Prostate gland (tissue), 2 donors: Measurements from ENCODE around the gene RBM20. TPM values are rescaled to one million over a fixed set of nuclear protein-coding genes. Genes with fewer than 3 reads are reported as not detected.

ENCODE experiments used
- DNase-seq: peaks from one replicate; pipeline ENCODE4 v3.0.0-alpha.2; 2019; ENCODE audit warnings: low spot score
- H3K27ac ChIP-seq, 2 donors: fragments of 200-600 bp; sonication (generic); 2 replicates each; pipeline ENCODE4 v1.5.1; 2017 to 2019
- H3K27me3 ChIP-seq: fragments of 200-600 bp; sonication (generic); replicated peaks from 2 replicates; pipeline ENCODE4 v1.5.1; 2019; ENCODE audit not compliant: insufficient read depth
- H3K36me3 ChIP-seq, 2 donors: fragments of 200-600 bp; sonication (generic); 1 replicate in 1 of 2; 2 replicates in 1 of 2; pipeline versions ENCODE4 v1.5.1 to v1.8.1; 2017 to 2019
- H3K4me1 ChIP-seq: fragments of 200-600 bp; sonication (generic); replicated peaks from 2 replicates; pipeline ENCODE4 v1.5.1; 2019
- H3K4me3 ChIP-seq, 2 donors: fragments of 200-600 bp; sonication (generic); 2 replicates each; pipeline ENCODE4 v1.5.1; 2017 to 2019
- H3K9me3 ChIP-seq: fragments of 200-600 bp; sonication (generic); 2 replicates; pipeline ENCODE4 v1.5.1; 2017
- POLR2A ChIP-seq: fragments of 450-650 bp; IDR thresholded peaks from one replicate; pipeline ENCODE4 v1.6.1; 2016; ENCODE audit warnings: antibody characterized with exemption, mild to moderate bottlenecking
- POLR2AphosphoS5 ChIP-seq: sonication (generic); formaldehyde crosslinking; IDR thresholded peaks from one replicate; pipeline ENCODE4 v1.6.1; 2017; ENCODE audit warnings: antibody characterized with exemption
- WGBS: methylation state at CpG from one replicate; pipeline ENCODE4 v1.1.5; 2018; 5-methylcytosine and 5-hydroxymethylcytosine counted together
- intact Hi-C: fragments of 100-400 bp; cut with DNase I; formaldehyde crosslinking; loops from one replicate; pipeline ENCODE4 v1.14.2; 2022
- total RNA-seq, 2 donors: library from RNA; depleted of rRNA; stranded (reverse); fragments of >200 nt; gene quantifications; one replicate each; pipeline ENCODE4 v1.1.0, GENCODE V29; 2016
- TF ChIP-seq, protein P1 (sequence below), 4 experiments: fragments of 200-600 bp in 2 of 4; fragments of 450-650 bp in 2 of 4; sonication (generic) in 2 of 4; IDR thresholded peaks; 1 replicate in 3 of 4; 2 replicates in 1 of 4; pipeline ENCODE4 v1.5.1; 2016 to 2019; ENCODE audit warnings: antibody characterized with exemption in 4 of 4, mild to moderate bottlenecking in 2 of 4, moderate library complexity in 2 of 4

The RBM20 gene
- total RNA-seq, 2 donors from 2014 or later = 0.41 to 2.8 TPM

DNA sequence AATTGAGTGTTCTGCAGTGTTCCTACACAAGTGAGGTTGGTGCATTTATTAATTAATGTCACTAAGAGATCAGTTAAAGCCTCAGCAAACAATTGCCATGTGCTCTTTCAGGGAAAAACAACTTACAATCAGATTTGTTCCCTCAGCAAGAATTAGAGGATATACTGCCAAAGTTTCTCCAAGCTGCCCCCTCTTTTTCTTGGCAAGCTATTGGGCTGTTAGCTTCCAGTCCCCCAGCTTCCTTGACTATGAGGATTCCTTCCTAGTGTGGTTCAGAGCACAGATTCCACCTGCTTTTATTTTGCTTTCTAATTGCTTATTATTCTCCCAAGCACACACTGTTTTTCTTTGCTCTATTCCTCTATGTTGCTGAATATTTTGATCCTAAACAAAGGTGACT, 112.7 kb downstream of the RBM20 start:
- no peak overlapping the region for H3K27ac ChIP-seq
- no peaks in the 10 kb centered on the region for H3K4me1 ChIP-seq
- TF ChIP-seq, protein P1, sequence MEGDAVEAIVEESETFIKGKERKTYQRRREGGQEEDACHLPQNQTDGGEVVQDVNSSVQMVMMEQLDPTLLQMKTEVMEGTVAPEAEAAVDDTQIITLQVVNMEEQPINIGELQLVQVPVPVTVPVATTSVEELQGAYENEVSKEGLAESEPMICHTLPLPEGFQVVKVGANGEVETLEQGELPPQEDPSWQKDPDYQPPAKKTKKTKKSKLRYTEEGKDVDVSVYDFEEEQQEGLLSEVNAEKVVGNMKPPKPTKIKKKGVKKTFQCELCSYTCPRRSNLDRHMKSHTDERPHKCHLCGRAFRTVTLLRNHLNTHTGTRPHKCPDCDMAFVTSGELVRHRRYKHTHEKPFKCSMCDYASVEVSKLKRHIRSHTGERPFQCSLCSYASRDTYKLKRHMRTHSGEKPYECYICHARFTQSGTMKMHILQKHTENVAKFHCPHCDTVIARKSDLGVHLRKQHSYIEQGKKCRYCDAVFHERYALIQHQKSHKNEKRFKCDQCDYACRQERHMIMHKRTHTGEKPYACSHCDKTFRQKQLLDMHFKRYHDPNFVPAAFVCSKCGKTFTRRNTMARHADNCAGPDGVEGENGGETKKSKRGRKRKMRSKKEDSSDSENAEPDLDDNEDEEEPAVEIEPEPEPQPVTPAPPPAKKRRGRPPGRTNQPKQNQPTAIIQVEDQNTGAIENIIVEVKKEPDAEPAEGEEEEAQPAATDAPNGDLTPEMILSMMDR (IDR thresholded peaks at IDR 0.05) = no peak
- TF ChIP-seq POLR2A = no peak
- TF ChIP-seq POLR2AphosphoS5 = no peak
- no peaks in the 10 kb centered on the region for H3K36me3 ChIP-seq
- H3K9me3 ChIP-seq = no peaks in the 10 kb centered on the region
- H3K27me3 ChIP-seq = no peaks in the 10 kb centered on the region
- H3K4me3 ChIP-seq = no peak overlapping the region
- DNase-seq = no peak
- intact Hi-C loops = no loop called here

DNA sequence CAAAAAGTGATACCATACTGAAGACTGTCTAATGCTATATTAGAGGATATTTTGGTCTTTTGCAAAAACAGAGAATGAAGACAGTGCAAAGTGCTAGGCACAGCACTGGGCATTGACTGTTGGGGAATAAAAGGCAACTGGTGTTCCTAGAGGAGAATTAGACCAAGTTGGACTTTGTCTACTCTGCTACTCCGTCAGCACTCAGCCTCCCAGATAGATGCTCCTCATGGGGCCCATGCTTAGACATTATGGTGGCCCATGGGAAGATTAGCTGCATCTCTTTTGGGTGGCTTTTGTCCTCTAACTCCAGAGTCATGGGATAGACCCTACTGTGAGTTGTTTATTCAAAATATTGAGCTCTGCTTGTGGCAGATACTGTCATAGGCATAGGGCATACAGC, 113.5 kb downstream of the RBM20 start:
- no peaks in the 10 kb centered on the region for H3K36me3 ChIP-seq
- TF ChIP-seq, protein P1 (IDR thresholded peaks at IDR 0.05) = no peak
- TF ChIP-seq POLR2A = no peak
- no peak for TF ChIP-seq POLR2AphosphoS5
- no peak overlapping the region for H3K4me3 ChIP-seq
- intact Hi-C loops = no loop called here
- no peaks in the 10 kb centered on the region for H3K4me1 ChIP-seq
- DNase-seq = no peak
- 82% methylated on average over 1 of the region's 1 CpG for WGBS
- no peak overlapping the region for H3K27ac ChIP-seq
- H3K9me3 ChIP-seq = no peaks in the 10 kb centered on the region
- no peaks in the 10 kb centered on the region for H3K27me3 ChIP-seq

DNA sequence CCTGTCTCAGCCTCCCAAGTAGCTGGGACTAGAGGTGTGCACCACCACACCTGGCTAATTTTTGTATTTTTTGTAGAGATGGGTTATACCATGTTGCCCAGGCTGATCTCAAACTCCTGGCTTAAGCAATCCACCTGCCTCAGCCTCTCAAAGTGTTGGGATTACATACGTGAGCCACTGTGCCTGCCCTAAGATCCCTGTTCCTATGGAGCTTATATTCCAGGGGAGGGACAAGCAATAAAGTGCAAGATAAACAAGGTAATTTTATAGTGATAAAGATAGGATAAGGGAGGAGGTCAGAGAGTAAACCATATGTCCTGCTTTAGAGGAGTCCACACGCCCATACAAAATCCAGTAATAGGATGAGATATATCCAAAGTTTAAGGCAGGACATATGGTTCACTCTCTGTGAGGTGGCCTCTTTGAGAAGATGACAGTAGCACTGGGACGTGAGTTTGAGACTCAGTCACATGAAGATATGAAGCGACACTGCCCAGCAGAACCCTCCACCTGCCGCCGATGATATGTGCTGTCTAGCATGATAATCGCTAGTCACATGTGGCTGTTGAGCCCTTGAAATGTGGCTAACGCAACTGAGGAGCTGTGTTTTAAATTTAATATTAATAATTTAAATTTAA, 114.1 kb downstream of the RBM20 start:
- 90% methylated on average over 8 of the region's 8 CpGs for WGBS
- Histone ChIP-seq H3K4me3 (no peak overlapping the region), H3K9me3 (no peaks in the 10 kb centered on the region), H3K36me3 (no peaks in the 10 kb centered on the region), H3K27me3 (no peaks in the 10 kb centered on the region), H3K27ac (peak overlapping the region in 1 of 2 donors; percentile 44), H3K4me1 (no peaks in the 10 kb centered on the region)
- intact Hi-C loops = no loop called here
- TF ChIP-seq POLR2A (no peak), POLR2AphosphoS5 (no peak)
- TF ChIP-seq, protein P1 (IDR thresholded peaks at IDR 0.05) = no peak
- no peak for DNase-seq

DNA sequence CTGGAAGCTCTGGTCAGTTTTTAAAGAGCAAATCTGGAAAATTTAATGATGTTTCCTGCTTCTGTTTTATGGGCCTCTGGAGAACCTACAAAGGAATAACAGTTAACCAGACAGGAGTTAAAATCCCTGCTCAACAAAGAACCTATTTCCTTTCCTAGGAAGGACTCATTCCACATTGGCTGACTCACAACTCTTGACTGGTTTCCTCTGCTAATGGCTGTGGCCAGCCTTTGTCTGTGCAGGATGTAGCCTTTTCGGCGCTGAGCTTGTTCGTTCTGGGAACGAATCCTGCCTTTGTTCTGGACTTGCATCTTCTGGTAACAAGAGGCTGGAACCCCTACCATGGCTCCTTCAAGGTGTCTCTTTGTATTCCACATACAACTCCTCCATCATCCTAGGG, 114.8 kb downstream of the RBM20 start:
- no peak for DNase-seq
- intact Hi-C loops = no loop called here
- Histone ChIP-seq H3K4me3 (no peak overlapping the region), H3K4me1 (no peaks in the 10 kb centered on the region), H3K36me3 (no peaks in the 10 kb centered on the region), H3K9me3 (no peaks in the 10 kb centered on the region), H3K27me3 (no peaks in the 10 kb centered on the region), H3K27ac (peak overlapping the region in 1 of 2 donors; percentile 44)
- 67% methylated on average over 4 of the region's 4 CpGs for WGBS
- TF ChIP-seq, protein P1 (IDR thresholded peaks at IDR 0.05) = no peak
- peak; percentile 33 for TF ChIP-seq POLR2AphosphoS5
- TF ChIP-seq POLR2A = no peak

DNA sequence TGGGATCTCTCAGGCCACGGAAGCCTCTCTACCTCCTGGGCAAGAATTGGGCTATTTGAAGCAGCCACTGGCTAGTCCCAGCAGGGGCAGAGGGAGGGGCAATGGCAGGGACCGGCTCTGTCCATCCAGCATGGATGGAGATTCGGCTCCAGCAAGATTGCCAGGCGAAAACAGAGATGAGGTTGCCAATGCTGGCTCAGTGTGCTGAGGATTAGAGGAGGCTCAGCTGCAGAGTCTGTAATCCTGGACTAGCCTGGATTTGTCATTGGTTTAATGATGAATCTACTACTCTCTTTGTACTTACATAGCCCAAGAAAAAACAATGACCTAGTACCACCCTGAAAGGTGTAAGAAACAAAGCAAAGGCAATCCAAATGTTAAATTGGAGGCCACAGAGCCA, 115.4 kb downstream of the RBM20 start:
- Histone ChIP-seq H3K27ac (peak overlapping the region in 1 of 2 donors; percentile 8), H3K4me3 (no peak overlapping the region), H3K9me3 (no peaks in the 10 kb centered on the region), H3K36me3 (no peaks in the 10 kb centered on the region), H3K27me3 (no peaks in the 10 kb centered on the region), H3K4me1 (no peaks in the 10 kb centered on the region)
- TF ChIP-seq POLR2A (no peak), POLR2AphosphoS5 (no peak)
- TF ChIP-seq, protein P1 (IDR thresholded peaks at IDR 0.05) = no peak
- 91% methylated on average over 4 of the region's 4 CpGs for WGBS
- intact Hi-C loops = no loop called here
- no peak for DNase-seq
